Mesodermal cell (in vitro differentiated cells): ENCODE measurements around the gene ARL15.
A peak's percentile ranks its signal among the peaks of the same experiment; 100 is the strongest.
"Not testable (repeated sequence)": the region's sequence is repeated elsewhere in the genome, so short reads cannot be mapped to it uniquely, and the experiment has no call there.

Experiments used
- H3K27ac ChIP-seq: 2 replicates; pipeline ENCODE4 v1.7.0; 2013; ENCODE audit warnings: mild to moderate bottlenecking, low read depth, low read length, moderate library complexity; ENCODE audit not compliant: severe bottlenecking
- H3K36me3 ChIP-seq: 2 replicates; pipeline ENCODE4 v1.7.1; 2013; ENCODE audit warnings: mild to moderate bottlenecking, low read length, moderate library complexity; ENCODE audit not compliant: control insufficient read depth, insufficient read depth
- H3K4me1 ChIP-seq: one replicate; pipeline ENCODE4 v1.7.1; 2013; ENCODE audit warnings: mild to moderate bottlenecking, low read length; ENCODE audit not compliant: insufficient read depth, control insufficient read depth, poor library complexity, severe bottlenecking
- H3K4me3 ChIP-seq: 2 replicates; pipeline ENCODE4 v1.7.0; 2013; ENCODE audit warnings: low read length, control low read depth, mild to moderate bottlenecking; ENCODE audit not compliant: insufficient read depth, poor library complexity, severe bottlenecking; ENCODE audit errors: extremely low read depth
- H3K9me3 ChIP-seq: 2 replicates; pipeline ENCODE4 v1.7.1; 2013; ENCODE audit warnings: mild to moderate bottlenecking, low read length, moderate library complexity; ENCODE audit not compliant: control insufficient read depth
- WGBS, 2 experiments: methylation state at CpG; one replicate each; pipeline ENCODE4 v1.1.5; 2013; ENCODE audit warnings: missing lambda C conversion rate in 2 of 2; ENCODE audit not compliant: insufficient coverage in 2 of 2; 5-methylcytosine and 5-hydroxymethylcytosine counted together

Gene ARL15

DNA sequence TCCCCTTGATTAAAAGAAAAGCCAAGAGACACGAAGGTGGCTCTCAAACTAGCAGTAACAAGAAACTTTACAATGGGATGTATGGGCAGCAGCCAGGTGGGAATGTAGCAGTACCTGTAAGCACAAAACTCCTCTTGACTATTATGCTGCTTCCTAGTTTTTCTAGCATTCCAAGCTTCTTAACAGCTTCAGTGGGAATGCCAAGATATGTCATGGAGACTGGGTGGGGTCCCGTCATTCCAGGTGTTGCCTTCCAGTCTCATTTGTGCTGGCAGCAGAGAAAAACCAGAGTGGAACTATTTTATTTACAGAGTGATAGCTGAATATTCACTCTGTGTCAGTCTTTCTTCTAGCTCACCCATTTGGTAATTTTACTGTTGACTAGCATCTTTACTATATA lies 236.6 kb downstream of the ARL15 start:
- Histone ChIP-seq H3K36me3 (no peaks in the 10 kb centered on the region), H3K27ac (no peak overlapping the region), H3K4me3 (no peak overlapping the region), H3K9me3 (no peaks in the 10 kb centered on the region), H3K4me1 (no peaks in the 10 kb centered on the region)
- 86% methylated on average over 1 of the region's 2 CpGs; no CpG with 5 or more reads in 1 of the 2 experiments for WGBS, 2 experiments

DNA sequence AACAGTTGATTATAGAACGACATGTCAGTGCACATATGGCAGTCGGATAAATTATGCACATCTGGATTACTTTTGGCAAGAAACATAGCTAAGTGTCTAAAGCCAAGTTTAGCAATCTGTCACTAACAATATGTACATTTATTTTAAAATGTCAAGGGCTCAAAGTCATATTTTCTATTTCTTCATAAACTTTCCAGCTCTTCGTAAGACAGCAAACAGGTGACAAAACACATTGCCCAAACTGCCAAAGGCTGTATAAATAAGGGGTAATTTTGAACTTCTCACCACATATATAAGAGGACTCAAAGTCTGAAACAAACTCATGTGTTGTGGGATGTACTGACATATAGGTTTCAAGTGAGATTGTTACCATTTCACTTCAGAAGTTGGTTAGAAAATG lies 237.2 kb downstream of the ARL15 start:
- Histone ChIP-seq H3K36me3 (no peaks in the 10 kb centered on the region), H3K4me1 (no peaks in the 10 kb centered on the region), H3K27ac (no peak overlapping the region), H3K9me3 (no peaks in the 10 kb centered on the region), H3K4me3 (no peak overlapping the region)
- 90% methylated on average over 2 of the region's 3 CpGs; no CpG with 5 or more reads in 1 of the 2 experiments for WGBS, 2 experiments

- H3K4me1 ChIP-seq: peaks cover 13% of the 10 kb centered on the region
- WGBS, 2 experiments: no CpG with 5 or more reads among the region's 2 CpGs
- H3K36me3 ChIP-seq: no peaks in the 10 kb centered on the region
- H3K27ac ChIP-seq: no peak overlapping the region
- H3K9me3 ChIP-seq: no peaks in the 10 kb centered on the region
- no peak overlapping the region for H3K4me3 ChIP-seq
Observed at GRCh38 chr5:54066433-54066832, 243.9 kb downstream of the ARL15 start.

GRCh38 chr5:54063817-54064216 lies 246.6 kb downstream of the ARL15 start:
- Histone ChIP-seq H3K27ac (peak overlapping the region; percentile 7), H3K4me1 (peaks cover 13% of the 10 kb centered on the region), H3K36me3 (no peaks in the 10 kb centered on the region), H3K4me3 (no peak overlapping the region), H3K9me3 (no peaks in the 10 kb centered on the region)
- 84 to 90% methylated on average over 2 of the region's 3 CpGs for WGBS, 2 experiments

DNA sequence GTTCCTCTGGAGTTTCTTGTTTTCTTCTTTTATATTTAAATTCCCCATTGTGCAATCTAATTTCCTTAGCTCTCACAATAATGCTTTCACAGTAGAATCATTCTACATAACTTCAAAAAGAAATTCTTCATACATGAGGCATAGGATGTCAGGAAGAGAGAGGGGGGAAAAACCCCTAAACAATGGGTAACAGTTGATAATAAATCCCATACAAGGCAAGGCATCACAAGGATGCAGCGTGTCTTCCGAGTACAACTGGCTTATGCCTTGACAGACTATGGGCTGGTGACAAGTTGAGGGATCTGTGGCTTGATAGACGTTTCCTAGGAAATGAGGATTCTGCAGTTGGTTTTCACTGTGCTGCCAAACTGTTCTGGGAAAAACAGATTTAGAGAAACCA lies 247.4 kb downstream of the ARL15 start:
- no peak overlapping the region for H3K4me3 ChIP-seq
- peak overlapping the region; percentile 30 for H3K27ac ChIP-seq
- WGBS, 2 experiments: 29% methylated on average over 1 of the region's 3 CpGs; no CpG with 5 or more reads in 1 of the 2 experiments

DNA sequence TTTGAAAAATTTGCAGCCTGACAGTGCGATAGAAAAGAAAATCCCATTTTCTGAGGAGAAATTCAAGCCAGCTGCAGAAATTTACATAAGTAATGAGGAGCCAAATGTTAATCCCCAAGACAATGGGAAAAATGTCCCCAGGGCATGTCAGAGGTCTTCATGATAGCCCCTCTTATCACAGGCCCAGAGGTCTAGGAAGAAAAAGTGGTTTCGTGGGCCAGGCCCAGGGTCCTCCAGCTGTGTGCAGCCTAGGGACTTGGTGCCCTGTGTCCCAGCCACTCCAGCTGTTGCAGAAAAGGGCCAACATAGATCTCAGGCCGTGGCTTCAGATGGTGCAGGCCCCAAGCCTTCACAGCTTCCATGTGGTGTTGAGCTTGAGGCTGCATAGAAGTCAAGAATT lies 249.5 kb downstream of the ARL15 start:
- H3K36me3 ChIP-seq, H3K27ac ChIP-seq, H3K9me3 ChIP-seq, H3K4me3 ChIP-seq: not testable (repeated sequence)
- H3K4me1 ChIP-seq: peaks cover 13% of the 10 kb centered on the region
- WGBS, 2 experiments: 92 to 97% methylated on average over 3 of the region's 3 CpGs

More for the DNA sequence above, 247.4 kb downstream of the ARL15 start:
- no peaks in the 10 kb centered on the region for H3K36me3 ChIP-seq
- H3K9me3 ChIP-seq: no peaks in the 10 kb centered on the region
- peaks cover 13% of the 10 kb centered on the region for H3K4me1 ChIP-seq

GRCh38 chr5:54049963-54050362 lies 260.4 kb downstream of the ARL15 start:
- Histone ChIP-seq H3K4me1 (no peaks in the 10 kb centered on the region), H3K9me3 (no peaks in the 10 kb centered on the region), H3K27ac (no peak overlapping the region), H3K4me3 (no peak overlapping the region), H3K36me3 (no peaks in the 10 kb centered on the region)
- WGBS, 2 experiments: 100% methylated on average over 1 of the region's 2 CpGs; no CpG with 5 or more reads in 1 of the 2 experiments

DNA sequence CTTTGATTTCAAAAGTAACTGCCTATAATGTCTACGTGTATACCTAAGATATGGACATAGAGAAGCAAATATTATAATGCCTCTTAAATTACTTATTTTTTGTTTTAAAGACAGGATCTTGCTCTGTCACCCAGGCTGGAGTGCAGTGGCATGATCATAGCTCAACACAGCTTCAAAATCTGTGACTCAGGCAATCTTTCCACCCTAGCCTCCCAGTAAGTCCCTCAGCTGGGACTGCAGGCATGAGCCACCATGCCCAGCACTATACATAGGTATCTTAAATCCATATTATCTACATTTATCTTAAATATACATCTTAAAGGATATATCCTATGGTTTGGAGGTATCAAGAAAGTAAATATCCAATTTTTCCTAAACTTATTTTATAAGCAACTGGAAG lies 261.2 kb downstream of the ARL15 start:
- Histone ChIP-seq H3K4me3 (no peak overlapping the region), H3K4me1 (no peaks in the 10 kb centered on the region), H3K9me3 (no peaks in the 10 kb centered on the region), H3K36me3 (no peaks in the 10 kb centered on the region), H3K27ac (no peak overlapping the region)
- WGBS, 2 experiments: no CpG with 5 or more reads among the region's 1 CpG

DNA sequence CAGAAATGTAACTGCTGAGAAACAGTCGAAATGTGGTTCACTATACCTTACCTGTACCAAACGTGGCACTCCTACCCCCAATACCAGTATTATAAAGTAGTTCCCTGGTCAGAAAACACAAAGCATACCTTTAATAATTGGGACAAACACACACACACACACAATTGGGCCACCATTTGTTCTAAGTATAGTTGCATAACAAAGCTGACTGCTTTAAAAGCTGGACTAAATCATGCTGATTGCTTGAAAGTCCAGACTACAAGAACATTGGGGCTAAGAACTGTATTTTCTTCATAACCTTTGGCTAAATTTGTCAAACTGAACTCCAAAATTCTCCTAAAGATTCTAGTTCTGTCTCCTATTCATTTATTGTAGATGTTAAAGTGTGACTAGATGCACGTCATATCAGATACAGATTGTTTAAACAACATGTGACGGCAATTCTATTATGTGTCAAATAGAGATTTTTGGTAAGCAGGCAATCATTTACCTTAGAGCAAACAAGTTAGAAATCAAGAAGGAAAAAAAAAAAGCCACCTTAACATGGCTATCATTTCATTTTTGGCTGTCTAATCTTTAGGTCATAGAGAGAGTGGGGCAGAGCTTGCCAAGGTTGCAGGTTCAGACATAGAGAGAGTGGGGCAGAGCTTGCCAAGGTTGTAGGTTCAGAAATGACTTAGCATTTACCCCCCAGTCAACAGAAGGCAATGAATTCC lies 265.1 kb downstream of the ARL15 start:
- no peak overlapping the region for H3K27ac ChIP-seq
- H3K9me3 ChIP-seq: no peaks in the 10 kb centered on the region
- H3K36me3 ChIP-seq: no peaks in the 10 kb centered on the region
- H3K4me3 ChIP-seq: no peak overlapping the region
- H3K4me1 ChIP-seq: no peaks in the 10 kb centered on the region
- WGBS, 2 experiments: 85 to 97% methylated on average over 2 to 4 of the region's 4 CpGs

- 93 to 95% methylated on average over 6 to 7 of the region's 10 CpGs for WGBS, 2 experiments
Observed at GRCh38 chr5:54044276-54044675, 266.1 kb downstream of the ARL15 start.

DNA sequence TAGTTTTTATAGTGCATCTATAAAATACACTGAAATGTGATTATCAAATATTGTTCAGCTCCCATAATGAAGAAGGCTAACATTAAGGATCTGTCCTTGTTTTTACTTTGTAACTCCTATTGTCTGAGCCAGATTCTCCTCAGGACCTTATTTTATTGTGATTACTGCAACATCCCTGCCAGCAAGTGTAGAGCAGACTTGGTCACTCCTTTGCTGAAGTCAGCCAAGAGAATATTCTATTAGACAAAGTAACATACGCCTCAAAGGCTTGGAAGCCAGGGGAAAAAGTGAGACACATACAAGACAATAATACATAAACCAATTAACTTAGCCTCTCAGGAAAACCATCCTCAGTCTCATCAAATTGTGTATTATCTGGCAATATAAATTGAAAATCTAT lies 269.6 kb downstream of the ARL15 start:
- no peak overlapping the region for H3K4me3 ChIP-seq
- H3K27ac ChIP-seq: no peak overlapping the region
- whole genome bisulfite sequencing, 2 experiments: no CpG with 5 or more reads among the region's 1 CpG
- no peaks in the 10 kb centered on the region for H3K4me1 ChIP-seq
- no peaks in the 10 kb centered on the region for H3K9me3 ChIP-seq
- no peaks in the 10 kb centered on the region for H3K36me3 ChIP-seq

More at GRCh38 chr5:54044276-54044675, 266.1 kb downstream of the ARL15 start:
- H3K36me3 ChIP-seq, H3K4me3 ChIP-seq, H3K27ac ChIP-seq, H3K4me1 ChIP-seq, H3K9me3 ChIP-seq: not testable (repeated sequence)
